Endodermal cell (in vitro differentiated cells): ENCODE data around the gene UBR1. TPM values are rescaled to one million over a fixed set of nuclear protein-coding genes. Genes with fewer than 3 reads are reported as not detected.

Experiments
- DNase-seq: peaks from one replicate; pipeline ENCODE4 v3.0.0-alpha.2; 2017
- H3K27ac ChIP-seq: 2 replicates; pipeline ENCODE4 v1.5.1; 2013; ENCODE audit warnings: mild to moderate bottlenecking, low read depth, low read length, moderate library complexity
- H3K27me3 ChIP-seq: 2 replicates; pipeline ENCODE4 v1.6.1; 2013; ENCODE audit warnings: mild to moderate bottlenecking, low read length, moderate library complexity; ENCODE audit not compliant: insufficient read depth, control insufficient read depth, poor library complexity, severe bottlenecking
- H3K36me3 ChIP-seq: 2 replicates; pipeline ENCODE4 v1.7.0; 2013; ENCODE audit warnings: mild to moderate bottlenecking, low read length, moderate library complexity; ENCODE audit not compliant: control insufficient read depth, insufficient read depth
- H3K4me1 ChIP-seq: one replicate; pipeline ENCODE4 v1.7.0; 2013; ENCODE audit warnings: low read length; ENCODE audit not compliant: control insufficient read depth, insufficient read depth
- H3K4me3 ChIP-seq: 2 replicates; pipeline ENCODE4 v1.5.1; 2013; ENCODE audit warnings: mild to moderate bottlenecking, low read length, moderate library complexity
- H3K9ac ChIP-seq: 2 replicates; pipeline ENCODE4 v1.6.1; 2013; ENCODE audit warnings: mild to moderate bottlenecking, low read length, moderate library complexity; ENCODE audit not compliant: poor library complexity, severe bottlenecking; ENCODE audit errors: extremely low read depth
- H3K9me3 ChIP-seq: 2 replicates; pipeline ENCODE4 v1.6.1; 2013; ENCODE audit warnings: mild to moderate bottlenecking, low read length, moderate library complexity; ENCODE audit not compliant: control insufficient read depth
- H3K27ac Mint-ChIP-seq: 2 replicates; pipeline ENCODE4 v1.8.0; 2020; ENCODE audit warnings: mixed read lengths
- H3K27me3 Mint-ChIP-seq: 2 replicates; pipeline ENCODE4 v1.8.0; 2021; ENCODE audit warnings: mild to moderate bottlenecking, mixed read lengths; ENCODE audit not compliant: insufficient read depth
- H3K36me3 Mint-ChIP-seq: 2 replicates; pipeline ENCODE4 v1.8.0; 2020; ENCODE audit warnings: low read depth, mixed read lengths
- H3K4me1 Mint-ChIP-seq: 2 replicates; pipeline ENCODE4 v1.8.0; 2020; ENCODE audit warnings: mixed read lengths
- H3K4me3 Mint-ChIP-seq: 2 replicates; pipeline ENCODE4 v1.8.0; 2020; ENCODE audit warnings: mild to moderate bottlenecking, moderate library complexity, mixed read lengths
- H3K9me3 Mint-ChIP-seq: 2 replicates; pipeline ENCODE4 v1.8.0; 2020; ENCODE audit warnings: mild to moderate bottlenecking, mixed read lengths
- WGBS, 2 experiments: methylation state at CpG; one replicate each; pipeline versions ENCODE4 v1.1.5 to v1.1.7; 2013; ENCODE audit warnings: missing lambda C conversion rate in 2 of 2, mixed read lengths in 1 of 2; ENCODE audit not compliant: insufficient coverage in 1 of 2, insufficient read length in 1 of 2; 5-methylcytosine and 5-hydroxymethylcytosine counted together
- total RNA-seq, 2 donors: library from RNA; stranded (reverse); fragmentation: NEBNext Ultra II Directional in 1 of 2; extraction: Animal tissue kit (Norgen Biotek cat#: 25700) in 1 of 2; gene quantifications; 2 replicates in 1 of 2; 3 replicates in 1 of 2; pipeline ENCODE4 v1.2.1, GENCODE V29; 2021
- TF ChIP-seq, protein P1 (sequence below): fragments of 200-600 bp; sonication (generic); conservative IDR thresholded peaks from 2 replicates; pipeline ENCODE4 v1.5.0; 2021; ENCODE audit warnings: antibody characterized with exemption, mild to moderate bottlenecking

Gene UBR1
- total RNA-seq, 2 donors from 2014 or later, result 30.3 to 30.9 TPM

- no peaks in the 10 kb centered on the region for H3K9me3 Mint-ChIP-seq
- Histone ChIP-seq H3K4me3 (peak overlapping the region; percentile 96), H3K9ac (peak overlapping the region; percentile 37), H3K27ac (peak overlapping the region; percentile 49), H3K9me3 (no peaks in the 10 kb centered on the region), H3K36me3 (no peaks in the 10 kb centered on the region), H3K4me1 (no peaks in the 10 kb centered on the region), H3K27me3 (peaks cover 19% of the 10 kb centered on the region)
- peak overlapping the region; percentile 89 for H3K27ac Mint-ChIP-seq
- DNase-seq, result no peak
- peaks cover 7% of the 10 kb centered on the region for H3K4me1 Mint-ChIP-seq
- TF ChIP-seq, protein P1, sequence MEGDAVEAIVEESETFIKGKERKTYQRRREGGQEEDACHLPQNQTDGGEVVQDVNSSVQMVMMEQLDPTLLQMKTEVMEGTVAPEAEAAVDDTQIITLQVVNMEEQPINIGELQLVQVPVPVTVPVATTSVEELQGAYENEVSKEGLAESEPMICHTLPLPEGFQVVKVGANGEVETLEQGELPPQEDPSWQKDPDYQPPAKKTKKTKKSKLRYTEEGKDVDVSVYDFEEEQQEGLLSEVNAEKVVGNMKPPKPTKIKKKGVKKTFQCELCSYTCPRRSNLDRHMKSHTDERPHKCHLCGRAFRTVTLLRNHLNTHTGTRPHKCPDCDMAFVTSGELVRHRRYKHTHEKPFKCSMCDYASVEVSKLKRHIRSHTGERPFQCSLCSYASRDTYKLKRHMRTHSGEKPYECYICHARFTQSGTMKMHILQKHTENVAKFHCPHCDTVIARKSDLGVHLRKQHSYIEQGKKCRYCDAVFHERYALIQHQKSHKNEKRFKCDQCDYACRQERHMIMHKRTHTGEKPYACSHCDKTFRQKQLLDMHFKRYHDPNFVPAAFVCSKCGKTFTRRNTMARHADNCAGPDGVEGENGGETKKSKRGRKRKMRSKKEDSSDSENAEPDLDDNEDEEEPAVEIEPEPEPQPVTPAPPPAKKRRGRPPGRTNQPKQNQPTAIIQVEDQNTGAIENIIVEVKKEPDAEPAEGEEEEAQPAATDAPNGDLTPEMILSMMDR, result no peak
- peaks cover 23% of the 10 kb centered on the region for H3K27me3 Mint-ChIP-seq
- H3K36me3 Mint-ChIP-seq, result no peaks in the 10 kb centered on the region
- 1 to 6% methylated on average over 18 to 39 of the region's 40 CpGs for WGBS, 2 experiments
- peak overlapping the region; percentile 82 for H3K4me3 Mint-ChIP-seq
These were observed 185.9 kb downstream of the UBR1 start for GRCh38 chr15:42919799-42920518.

- TF ChIP-seq, protein P1, result no peak
- Histone ChIP-seq H3K4me1 (no peaks in the 10 kb centered on the region), H3K27ac (no peak overlapping the region)
These were observed 186.5 kb downstream of the UBR1 start for GRCh38 chr15:42919308-42919707.

GRCh38 chr15:42918047-42918446, 187.8 kb downstream of the UBR1 start:
- Histone ChIP-seq H3K27ac (no peak overlapping the region), H3K4me1 (no peaks in the 10 kb centered on the region), H3K27me3 (peaks cover 19% of the 10 kb centered on the region), H3K9me3 (no peaks in the 10 kb centered on the region), H3K9ac (no peak overlapping the region), H3K36me3 (no peaks in the 10 kb centered on the region), H3K4me3 (no peak overlapping the region)
- Mint-ChIP-seq H3K27ac (no peak overlapping the region), H3K9me3 (no peaks in the 10 kb centered on the region), H3K4me1 (peaks cover 7% of the 10 kb centered on the region), H3K36me3 (peaks cover 2% of the 10 kb centered on the region), H3K4me3 (no peak overlapping the region), H3K27me3 (peaks cover 15% of the 10 kb centered on the region)
- no peak for DNase-seq
- TF ChIP-seq, protein P1, result no peak
- 83% methylated on average over 4 of the region's 5 CpGs; no CpG with 5 or more reads in 1 of the 2 experiments for WGBS, 2 experiments

More at GRCh38 chr15:42919308-42919707, 186.5 kb downstream of the UBR1 start:
- WGBS, 2 experiments, result 60% methylated on average over 2 of the region's 2 CpGs; no CpG with 5 or more reads in 1 of the 2 experiments
- no peaks in the 10 kb centered on the region for H3K36me3 Mint-ChIP-seq
- H3K27me3 ChIP-seq, result peaks cover 19% of the 10 kb centered on the region
- peak overlapping the region; percentile 96 for H3K4me3 ChIP-seq
- H3K36me3 ChIP-seq, result no peaks in the 10 kb centered on the region
- H3K27ac Mint-ChIP-seq, result no peak overlapping the region
- H3K9ac ChIP-seq, result peak overlapping the region; percentile 37
- H3K27me3 Mint-ChIP-seq, result peaks cover 23% of the 10 kb centered on the region
- no peaks in the 10 kb centered on the region for H3K9me3 ChIP-seq
- DNase-seq, result no peak
- H3K4me1 Mint-ChIP-seq, result peaks cover 7% of the 10 kb centered on the region
- peak overlapping the region; percentile 82 for H3K4me3 Mint-ChIP-seq
- H3K9me3 Mint-ChIP-seq, result no peaks in the 10 kb centered on the region
